ENCODE measurements around the gene PZP.
"Not testable (repeated sequence)": the region's sequence is repeated elsewhere in the genome, so short reads cannot be mapped to it uniquely, and the experiment has no call there.

Gene PZP

DNA sequence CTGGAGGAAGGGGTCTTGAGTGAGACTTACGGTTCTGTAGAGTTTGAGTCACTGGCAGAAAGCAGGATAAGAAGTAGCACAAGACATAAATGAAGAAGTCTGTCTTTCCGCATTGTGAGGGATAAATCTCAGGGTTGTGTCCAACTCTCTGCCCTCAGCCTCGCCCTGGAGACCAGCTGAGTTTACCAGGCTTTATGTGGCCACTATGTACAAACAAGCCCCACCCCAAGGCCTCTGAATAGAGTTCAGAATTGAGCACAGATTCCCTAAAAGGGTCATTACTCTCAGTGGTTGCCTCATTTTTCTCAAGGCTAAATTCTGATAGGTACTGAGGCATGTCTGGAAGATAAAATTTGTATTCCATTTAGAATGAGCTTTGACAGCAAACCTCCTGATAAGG lies at the start of gene PZP:
Gene PZP, minus strand, starts transcription at position 167 of the 400 bp plus-strand sequence. Its CDS starts 54 bp downstream, at position 113.
- DNase-seq (ENCODE audit: low read depth) = no peak

GRCh38 chr12:9256758-9257405 lies 48.7 kb upstream of the PZP start:
- DNase-seq (ENCODE audit: low read depth) = no peak

DNA sequence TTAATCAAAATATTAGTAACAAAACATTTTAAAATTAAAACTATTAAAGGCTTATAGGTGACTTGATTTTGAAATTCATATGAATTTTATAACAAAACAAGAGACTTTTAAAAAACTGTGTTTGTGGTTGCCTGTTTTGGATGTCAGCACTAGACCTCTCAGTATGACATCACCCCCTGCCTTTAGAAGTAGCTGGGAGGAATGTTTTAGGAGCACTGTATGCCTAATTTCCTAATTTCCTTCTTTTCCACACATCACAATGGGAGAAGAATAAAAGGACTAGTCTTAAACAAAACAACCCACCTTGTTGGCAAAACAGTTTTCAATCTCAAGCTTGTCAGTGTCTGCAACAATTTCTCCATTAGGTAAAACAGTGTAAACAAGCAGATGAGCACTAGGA lies 48.1 kb upstream of the PZP start:
- no peak for DNase-seq (ENCODE audit: low read depth)

- DNase-seq (ENCODE audit: low read depth) = no peak
These were observed 47.6 kb upstream of the PZP start for GRCh38 chr12:9255837-9256236.

DNA sequence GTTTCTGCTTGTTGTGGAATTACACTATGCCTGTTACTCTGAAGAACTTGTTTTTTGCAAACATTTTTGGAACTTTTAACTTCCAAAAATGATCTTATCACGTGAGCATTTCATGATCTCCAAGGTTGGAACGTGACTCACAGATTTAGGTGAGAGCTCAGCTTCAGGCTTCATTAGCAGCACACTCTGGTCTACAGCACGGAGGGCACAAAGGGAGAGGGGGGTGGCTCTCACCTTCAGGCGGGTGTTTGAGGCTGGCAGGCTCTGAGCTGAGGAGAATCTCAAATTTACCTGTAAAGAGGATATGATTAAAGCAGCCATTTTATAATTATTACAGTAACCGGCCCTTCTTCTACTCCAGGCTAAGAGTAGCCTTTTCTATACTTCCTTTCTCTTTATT lies 45.3 kb upstream of the PZP start:
- no peak for DNase-seq (ENCODE audit: low read depth)

GRCh38 chr12:9252791-9253190 lies 44.6 kb upstream of the PZP start:
- DNase-seq (ENCODE audit: low read depth) = not testable (repeated sequence)

GRCh38 chr12:9252256-9252655 lies 44.1 kb upstream of the PZP start:
- DNase-seq (ENCODE audit: low read depth) = no peak

GRCh38 chr12:9248435-9248834 lies 40.2 kb upstream of the PZP start:
- DNase-seq (ENCODE audit: low read depth) = no peak

DNA sequence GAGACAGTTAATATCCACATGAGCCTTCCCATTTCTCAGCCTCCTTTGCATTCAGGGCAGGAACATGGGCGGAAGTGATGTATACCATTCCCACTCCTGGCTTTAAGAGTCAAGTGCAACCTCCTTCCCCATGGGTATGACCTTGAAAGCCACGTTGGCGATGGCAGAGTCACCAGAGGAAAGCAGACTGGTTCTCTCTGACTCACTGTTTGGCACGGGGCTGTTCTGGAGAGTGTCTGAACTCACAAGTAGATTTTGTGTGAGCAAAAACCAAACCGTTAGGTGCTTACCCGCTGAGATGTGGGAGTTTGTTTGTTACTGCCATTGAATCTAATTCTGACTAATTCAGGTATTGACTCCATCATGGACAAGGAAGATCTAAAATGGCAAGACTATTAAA lies 36.7 kb upstream of the PZP start:
- no peak for DNase-seq (ENCODE audit: low read depth)

DNA sequence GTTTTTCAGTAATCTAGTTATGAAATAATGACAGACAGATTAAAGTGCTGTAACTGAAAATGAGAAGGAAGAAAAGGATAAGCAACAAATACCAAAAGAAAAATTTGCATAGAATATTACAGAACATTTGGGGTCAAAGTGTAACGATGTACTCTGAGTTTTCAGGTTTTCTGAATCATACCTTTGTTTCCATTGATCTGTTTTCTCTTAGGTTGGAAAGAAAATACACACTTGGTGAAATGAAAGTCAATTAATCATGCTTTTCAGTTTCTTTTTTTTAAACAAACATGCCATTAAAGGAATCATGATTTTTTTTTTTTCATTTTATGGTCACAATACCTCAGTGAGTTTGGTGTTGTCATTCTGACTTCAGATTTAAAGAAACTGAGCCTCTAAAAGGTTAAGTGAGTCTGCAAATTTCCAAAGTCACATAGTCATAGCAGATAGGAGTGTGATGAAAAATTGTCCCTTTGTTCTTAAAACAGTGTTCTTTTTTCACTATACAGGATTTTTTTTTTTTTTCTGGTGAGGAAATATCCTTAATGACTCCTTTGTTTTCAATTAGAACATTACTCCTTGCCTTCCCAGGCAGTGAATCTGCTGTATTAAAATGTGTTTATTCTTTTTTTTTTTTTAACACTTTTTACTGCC lies 35.9 kb upstream of the PZP start:
- no peak for DNase-seq (ENCODE audit: low read depth)

- DNase-seq (ENCODE audit: low read depth) = no peak
These were observed 33.1 kb upstream of the PZP start for GRCh38 chr12:9241301-9241700.

GRCh38 chr12:9240776-9241175 lies 32.6 kb upstream of the PZP start:
- DNase-seq (ENCODE audit: low read depth) = no peak

DNA sequence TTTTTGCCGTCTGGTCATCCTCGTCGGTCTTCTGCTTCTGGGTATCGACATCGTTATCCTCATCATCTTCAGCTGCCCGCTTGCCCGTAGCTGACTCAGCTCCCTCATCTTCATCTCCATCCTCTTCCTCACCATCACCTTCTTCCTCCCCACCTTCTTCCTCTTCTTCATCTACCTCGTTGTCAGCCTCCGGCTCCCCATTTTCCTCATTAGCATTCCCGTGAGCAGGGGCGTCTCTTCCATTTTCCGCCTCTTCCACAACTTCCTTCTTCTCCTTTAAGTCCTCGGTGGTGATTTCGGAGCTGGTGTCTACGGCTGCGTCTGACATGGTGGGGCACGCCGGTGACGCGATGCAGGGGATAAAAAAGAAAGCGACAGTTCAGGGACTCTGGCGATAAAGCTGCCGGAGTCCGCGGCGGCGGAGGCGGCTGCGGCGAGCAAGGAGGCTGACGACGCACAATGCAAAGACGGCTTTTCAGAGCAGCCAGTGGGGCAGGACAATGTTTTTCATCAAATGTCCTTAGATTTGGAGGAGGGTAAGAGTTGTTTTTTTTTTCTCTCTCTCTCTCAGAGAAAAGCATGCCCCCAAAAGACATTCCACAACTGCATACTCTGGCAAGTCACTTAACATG lies 31.9 kb upstream of the PZP start:
- not testable (repeated sequence) for DNase-seq (ENCODE audit: low read depth)

- no peak for DNase-seq (ENCODE audit: low read depth)
These were observed 29.1 kb upstream of the PZP start for GRCh38 chr12:9237286-9237685.

DNA sequence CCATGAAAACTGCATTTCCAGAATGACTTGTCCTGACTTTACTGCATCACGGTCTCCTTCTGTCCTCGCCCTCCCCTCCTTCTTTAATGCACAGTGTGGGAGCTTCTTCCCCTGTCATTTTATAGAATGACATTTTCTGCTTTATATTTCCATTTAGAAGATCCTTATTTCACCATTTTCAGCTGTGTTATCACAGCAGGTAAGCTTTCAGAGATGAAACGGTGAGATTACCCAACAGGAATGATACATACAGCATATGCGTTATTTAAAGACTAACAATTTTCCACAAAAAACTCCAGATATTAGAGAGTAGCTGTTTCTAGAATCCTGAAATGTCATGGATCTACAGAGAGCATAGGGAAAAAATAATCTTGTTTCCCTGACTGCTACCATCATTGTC lies 27.3 kb upstream of the PZP start:
- no peak for DNase-seq (ENCODE audit: low read depth)

- no peak for DNase-seq (ENCODE audit: low read depth)
These were observed 19.8 kb upstream of the PZP start for GRCh38 chr12:9227950-9228349.

DNA sequence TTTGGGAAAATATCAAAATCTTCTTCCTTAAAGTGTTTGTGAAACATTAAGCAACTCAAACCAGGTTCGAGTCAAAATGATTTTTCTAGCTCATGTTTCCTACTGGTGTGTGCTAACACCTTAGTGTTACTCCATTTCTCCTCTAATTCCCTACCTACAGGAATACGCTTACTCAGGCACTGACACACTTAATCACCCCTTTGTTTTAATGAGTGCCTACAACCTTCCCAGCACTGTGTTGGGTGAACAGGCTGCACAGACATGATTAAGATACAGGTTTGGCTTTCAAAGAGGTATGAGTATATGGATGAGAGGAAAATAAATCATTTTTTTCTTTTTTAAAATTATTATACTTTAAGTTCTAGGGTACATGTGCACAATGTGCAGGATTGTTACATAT lies 15.6 kb upstream of the PZP start:
- no peak for DNase-seq (ENCODE audit: low read depth)

- no peak for DNase-seq (ENCODE audit: low read depth)
These were observed 13.3 kb upstream of the PZP start for GRCh38 chr12:9221483-9221882.

- not testable (repeated sequence) for DNase-seq (ENCODE audit: low read depth)
These were observed 12.8 kb upstream of the PZP start for GRCh38 chr12:9221011-9221410.

GRCh38 chr12:9214534-9214933 lies 6.3 kb upstream of the PZP start:
- DNase-seq (ENCODE audit: low read depth) = no peak

GRCh38 chr12:9211687-9212086 lies 3.5 kb upstream of the PZP start:
- no peak for DNase-seq (ENCODE audit: low read depth)

DNA sequence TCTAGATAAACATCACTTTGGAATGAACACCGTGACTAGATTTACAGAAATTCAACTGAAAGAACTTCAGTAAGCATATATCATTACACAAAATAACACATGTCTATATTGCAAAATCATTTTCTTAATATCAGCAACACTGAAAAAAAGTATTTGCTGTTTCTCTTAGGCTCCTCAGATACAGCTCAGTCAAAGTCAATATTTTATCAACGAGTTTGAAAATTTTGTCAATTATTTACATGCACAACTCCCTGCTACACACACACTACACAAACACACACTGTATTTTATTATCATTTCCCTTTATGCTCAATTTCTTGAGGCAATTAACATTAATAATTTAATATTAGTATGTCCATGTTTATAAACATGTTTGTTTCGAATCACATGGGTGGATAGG lies 3.8 kb downstream of the PZP start:
- DNase-seq (ENCODE audit: low read depth) = no peak

- no peak for DNase-seq (ENCODE audit: low read depth)
These were observed 10.2 kb downstream of the PZP start for GRCh38 chr12:9198012-9198411.

- no peak for DNase-seq (ENCODE audit: low read depth)
These were observed 23.9 kb downstream of the PZP start for GRCh38 chr12:9184276-9184675.
